ENCODE measurements around the gene LRP1-AS.

The LRP1-AS gene

GRCh38 chr12:57191410-57191809 lies 44.0 kb upstream of the LRP1-AS start:
- peaks cover 46% of the 10 kb centered on the region for H3K27me3 ChIP-seq (ENCODE audit: insufficient read depth, low read depth)
- no peak overlapping the region for H3K9ac ChIP-seq
- H2AFZ ChIP-seq (ENCODE audit: low read depth): no peak overlapping the region
- TF ChIP-seq CTCF (conservative IDR thresholded peaks at IDR 0.05; ENCODE audit: low read depth, low read length): no peak
- no peak overlapping the region for H3K27ac ChIP-seq
- H3K4me1 ChIP-seq (ENCODE audit: low read depth, poor library complexity, severe bottlenecking): no peaks in the 10 kb centered on the region
- H3K79me2 ChIP-seq (ENCODE audit: insufficient read depth, low read depth): no peaks in the 10 kb centered on the region
- no peaks in the 10 kb centered on the region for H3K36me3 ChIP-seq (ENCODE audit: insufficient read depth)
- no peak overlapping the region for H3K4me3 ChIP-seq (IDR thresholded peaks at IDR 0.05; ENCODE audit: insufficient read depth, low read depth, low read length)
- no peak overlapping the region for H3K4me2 ChIP-seq
- H4K20me1 ChIP-seq (ENCODE audit: insufficient read depth): no peaks in the 10 kb centered on the region

GRCh38 chr12:57190821-57191220 lies 43.4 kb upstream of the LRP1-AS start:
- Histone ChIP-seq H3K27me3 (ENCODE audit: insufficient read depth, low read depth) (peaks cover 41% of the 10 kb centered on the region), H3K9ac (no peak overlapping the region), H3K4me3 (IDR thresholded peaks at IDR 0.05; ENCODE audit: insufficient read depth, low read depth, low read length) (no peak overlapping the region), H3K27ac (no peak overlapping the region), H4K20me1 (ENCODE audit: insufficient read depth) (no peaks in the 10 kb centered on the region), H3K36me3 (ENCODE audit: insufficient read depth) (no peaks in the 10 kb centered on the region), H2AFZ (ENCODE audit: low read depth) (no peak overlapping the region), H3K4me1 (ENCODE audit: low read depth, poor library complexity, severe bottlenecking) (no peaks in the 10 kb centered on the region), H3K79me2 (ENCODE audit: insufficient read depth, low read depth) (no peaks in the 10 kb centered on the region), H3K4me2 (no peak overlapping the region)
- TF ChIP-seq CTCF (conservative IDR thresholded peaks at IDR 0.05; ENCODE audit: low read depth, low read length): no peak

- no peak overlapping the region for H3K27ac ChIP-seq
- no peak overlapping the region for H3K4me3 ChIP-seq (IDR thresholded peaks at IDR 0.05; ENCODE audit: insufficient read depth, low read depth, low read length)
- H3K36me3 ChIP-seq (ENCODE audit: insufficient read depth): no peaks in the 10 kb centered on the region
- H3K79me2 ChIP-seq (ENCODE audit: insufficient read depth, low read depth): no peaks in the 10 kb centered on the region
- H4K20me1 ChIP-seq (ENCODE audit: insufficient read depth): no peaks in the 10 kb centered on the region
- no peaks in the 10 kb centered on the region for H3K4me1 ChIP-seq (ENCODE audit: low read depth, poor library complexity, severe bottlenecking)
- H3K9ac ChIP-seq: no peak overlapping the region
- H3K4me2 ChIP-seq: no peak overlapping the region
- peaks cover 36% of the 10 kb centered on the region; the same call in 1 of the 2 replicates for H3K27me3 ChIP-seq (ENCODE audit: insufficient read depth, low read depth)
- no peak for TF ChIP-seq CTCF (conservative IDR thresholded peaks at IDR 0.05; ENCODE audit: low read depth, low read length)
- H2AFZ ChIP-seq (ENCODE audit: low read depth): no peak overlapping the region
These were observed 42.6 kb upstream of the LRP1-AS start for GRCh38 chr12:57190037-57190436.

- H3K27me3 ChIP-seq (ENCODE audit: insufficient read depth, low read depth): peaks cover 18% of the 10 kb centered on the region; the same call in 1 of the 2 replicates
- no peak overlapping the region for H3K4me3 ChIP-seq (IDR thresholded peaks at IDR 0.05; ENCODE audit: insufficient read depth, low read depth, low read length)
- no peaks in the 10 kb centered on the region for H3K79me2 ChIP-seq (ENCODE audit: insufficient read depth, low read depth)
- TF ChIP-seq CTCF (conservative IDR thresholded peaks at IDR 0.05; ENCODE audit: low read depth, low read length): no peak
- peaks cover 3% of the 10 kb centered on the region for H3K4me1 ChIP-seq (ENCODE audit: low read depth, poor library complexity, severe bottlenecking)
- H3K27ac ChIP-seq: no peak overlapping the region
- no peak overlapping the region for H3K9ac ChIP-seq
- no peak overlapping the region for H2AFZ ChIP-seq (ENCODE audit: low read depth)
- H4K20me1 ChIP-seq (ENCODE audit: insufficient read depth): no peaks in the 10 kb centered on the region
- no peaks in the 10 kb centered on the region for H3K36me3 ChIP-seq (ENCODE audit: insufficient read depth)
- H3K4me2 ChIP-seq: no peak overlapping the region
These were observed 40.6 kb upstream of the LRP1-AS start for GRCh38 chr12:57188090-57188425.

All from KMS-11 (cell line).